HL-60/S4 treated with retinoic acid at 250 ng/mL for 4 days and 3 days (cell line): ENCODE data around the gene FBXO47.

Experiments
- in situ Hi-C: fragments of 300-500 bp; cut with MboI; formaldehyde crosslinking; loops from 2 replicates; pipeline ENCODE4 v1.7.0; 2022; ENCODE audit warnings: low sequenced_read_pairs

FBXO47 gene, protein sequence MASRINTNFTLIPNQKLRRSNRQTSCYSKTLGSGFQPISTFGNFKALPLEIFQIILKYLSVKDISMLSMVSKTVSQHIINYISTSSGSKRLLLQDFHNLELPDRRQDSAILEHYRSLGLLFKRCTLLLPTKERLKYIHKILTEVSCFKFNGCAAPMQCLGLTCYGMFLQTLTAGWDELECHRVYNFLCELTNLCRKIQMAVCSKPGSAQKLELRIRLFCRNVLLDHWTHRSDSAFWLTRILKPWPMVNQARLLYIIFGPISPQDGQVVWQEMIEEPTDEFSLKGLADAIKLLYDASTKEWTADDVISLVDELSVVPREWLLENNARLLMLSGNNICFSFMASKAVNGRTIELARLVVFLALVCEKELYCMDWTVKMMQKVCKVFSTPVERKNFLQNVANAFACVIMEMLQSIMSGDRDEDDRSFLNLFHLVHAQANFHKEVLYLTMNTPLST

GRCh38 chr17:38967290-38967738 is at the start of gene FBXO47:
FBXO47 (minus strand) TSS chr17:38967403; CDS start chr17:38963025, 4,378 bp downstream.
- in situ Hi-C loops: no loop called here

- in situ Hi-C loops: no loop called here
These were observed 49.3 kb upstream of the FBXO47 start for GRCh38 chr17:39016193-39017153.

DNA sequence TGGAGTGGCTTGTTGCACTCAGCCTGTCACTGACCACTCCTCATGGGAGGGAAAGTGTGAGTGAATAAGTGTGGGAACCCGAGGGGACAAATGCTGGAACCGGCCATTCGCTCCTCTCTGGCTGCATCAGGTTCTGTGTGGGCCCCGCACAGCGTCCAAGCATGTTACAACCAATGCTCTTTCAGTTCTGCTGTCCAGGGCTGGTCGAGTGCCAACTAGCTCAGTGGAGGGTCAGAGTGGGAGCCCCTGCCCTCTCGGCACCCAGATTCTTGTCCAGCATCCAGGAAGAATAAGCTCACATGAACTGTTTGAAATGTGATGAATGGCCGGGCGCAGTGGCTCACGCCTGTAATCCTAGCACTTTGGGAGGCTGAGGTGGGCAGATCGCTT is 48.3 kb upstream of the FBXO47 start:
- in situ Hi-C loops: no loop called here

DNA sequence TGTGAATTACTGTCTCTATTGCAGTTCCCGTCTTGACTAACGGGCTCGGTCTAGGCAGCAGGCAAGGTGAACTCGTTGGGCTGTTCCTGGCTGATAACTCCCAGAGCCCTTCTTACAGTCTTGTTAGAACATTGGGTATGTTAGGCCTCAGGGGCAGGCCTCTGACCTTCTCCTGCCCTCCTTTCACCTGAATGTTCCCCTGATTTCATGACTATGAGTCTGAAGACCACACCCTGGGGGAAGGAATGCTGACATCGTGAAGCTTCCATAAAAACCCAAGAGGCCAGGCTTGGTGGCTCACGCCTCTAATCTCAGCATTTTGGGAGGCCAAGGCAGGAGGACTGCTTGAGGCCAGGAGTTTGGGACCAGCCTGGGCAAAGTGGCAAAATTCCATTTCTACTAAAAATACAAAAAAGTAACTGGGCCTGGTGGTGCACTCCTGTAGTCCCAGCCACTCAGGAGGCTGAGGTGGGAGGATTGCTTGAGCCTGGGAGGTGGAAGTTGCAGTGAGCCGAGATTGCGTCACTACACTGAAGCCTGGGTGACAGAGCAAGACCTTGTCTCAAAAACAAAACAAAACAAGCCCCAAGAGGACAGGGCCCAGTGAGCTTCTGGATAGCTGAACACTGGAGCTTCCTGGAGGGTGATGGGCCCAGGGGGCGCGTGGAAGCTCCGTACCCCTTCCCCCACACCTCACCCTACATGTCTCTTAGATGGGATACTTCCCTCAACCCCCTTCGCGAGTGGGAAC is 47.8 kb upstream of the FBXO47 start:
- in situ Hi-C loops: no loop called here

- in situ Hi-C loops: no loop called here
These were observed 47.0 kb upstream of the FBXO47 start for GRCh38 chr17:39014044-39014794.

GRCh38 chr17:39012725-39013124 is 45.5 kb upstream of the FBXO47 start:
- in situ Hi-C loops: no loop called here

- in situ Hi-C loops: no loop called here
These were observed 44.8 kb upstream of the FBXO47 start for GRCh38 chr17:39011907-39012468.

DNA sequence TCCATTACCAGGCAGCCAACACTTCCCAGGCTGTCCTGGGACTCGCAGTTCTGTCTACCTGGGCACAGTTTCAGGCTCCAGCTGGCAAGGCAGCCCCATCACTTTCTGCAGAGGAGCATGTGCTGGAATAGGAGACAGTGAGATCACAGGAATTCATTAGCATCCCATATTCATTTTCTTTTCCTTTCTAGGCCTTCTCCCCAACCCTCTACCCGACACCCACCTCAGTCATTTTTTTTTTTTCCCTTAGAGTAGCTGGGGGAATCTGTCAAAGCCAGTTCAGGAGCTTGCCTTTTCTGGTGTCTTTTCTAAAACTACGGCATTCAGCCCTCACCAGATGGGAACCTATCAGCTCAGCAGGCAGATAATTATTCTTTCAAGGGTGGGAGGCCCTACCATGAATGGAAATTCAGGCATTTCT is 42.4 kb upstream of the FBXO47 start:
- in situ Hi-C loops: no loop called here

- in situ Hi-C loops: no loop called here
These were observed 41.4 kb upstream of the FBXO47 start for GRCh38 chr17:39008633-39009032.

DNA sequence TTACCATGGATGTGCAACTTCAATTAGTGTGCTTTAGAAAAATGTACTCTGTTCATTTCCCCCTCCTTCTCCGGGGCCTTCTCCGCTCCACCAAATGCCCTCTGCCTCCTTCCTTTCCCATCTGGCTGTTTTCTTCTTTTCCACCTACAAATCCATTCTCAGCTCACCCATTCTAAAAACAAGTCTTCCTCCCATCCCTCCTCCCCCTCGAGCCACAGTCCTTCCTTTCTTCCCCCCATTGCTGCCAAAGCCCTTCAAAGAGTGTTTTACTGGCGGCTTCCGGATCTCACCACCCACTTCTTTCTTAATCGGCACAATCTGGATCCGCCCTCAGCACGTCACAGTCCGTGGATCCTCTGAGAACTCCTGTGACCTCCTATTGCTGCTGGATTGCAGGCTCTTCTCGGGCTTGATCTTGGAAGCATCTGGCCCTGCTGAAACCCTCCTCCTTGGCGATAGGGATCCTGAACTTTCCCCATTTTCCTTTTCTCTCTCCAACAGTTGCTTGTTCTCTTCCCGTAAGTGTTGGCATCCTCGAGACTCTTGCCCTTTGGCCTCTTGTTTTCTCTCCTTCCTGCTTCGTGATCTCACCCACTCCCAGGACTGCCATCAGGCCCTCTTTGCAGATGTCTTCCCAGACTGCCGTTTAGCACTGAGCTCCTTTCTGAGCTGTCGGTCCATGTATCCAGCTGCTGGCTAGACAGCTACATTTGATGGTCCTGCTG is 36.0 kb upstream of the FBXO47 start:
- in situ Hi-C loops: no loop called here

GRCh38 chr17:39001703-39002637 is 34.8 kb upstream of the FBXO47 start:
- in situ Hi-C loops: no loop called here

DNA sequence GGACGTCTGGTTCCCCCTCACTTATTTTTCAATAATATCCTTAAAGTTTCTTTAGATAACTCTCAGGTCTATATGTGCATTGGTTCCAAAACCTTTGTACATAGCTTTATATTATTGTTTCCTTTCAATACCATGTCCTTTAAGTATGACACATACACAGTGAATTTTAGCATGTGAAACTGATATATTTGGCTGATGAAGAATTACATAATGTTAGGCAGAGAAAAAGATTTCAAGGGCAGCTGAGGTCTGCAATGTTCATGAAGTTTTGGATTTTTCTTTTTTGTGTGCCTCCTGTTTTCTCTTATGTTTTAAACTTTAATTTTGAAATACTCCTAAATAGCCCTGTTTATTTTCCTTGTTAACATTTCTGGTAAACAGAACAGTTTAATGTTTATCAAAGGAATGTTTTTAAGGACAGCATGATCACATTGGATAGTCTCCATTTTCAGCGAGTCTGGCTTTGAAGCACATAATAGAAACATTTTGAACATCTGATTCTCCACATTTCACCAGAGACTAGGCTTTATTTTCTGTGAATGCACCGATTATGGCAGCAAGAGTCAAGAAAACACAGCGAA is 32.9 kb upstream of the FBXO47 start:
- in situ Hi-C loops: no loop called here

- in situ Hi-C loops: no loop called here
These were observed 29.6 kb upstream of the FBXO47 start for GRCh38 chr17:38996660-38997337.

- in situ Hi-C loops: no loop called here
These were observed 26.8 kb upstream of the FBXO47 start for GRCh38 chr17:38994026-38994425.

- in situ Hi-C loops: loop anchor here (10.0 kb wide), 1 partner anchor 170 kb away; the partner anchor contains the start of gene PLXDC1
These were observed 17.5 kb upstream of the FBXO47 start for GRCh38 chr17:38984666-38985065.

DNA sequence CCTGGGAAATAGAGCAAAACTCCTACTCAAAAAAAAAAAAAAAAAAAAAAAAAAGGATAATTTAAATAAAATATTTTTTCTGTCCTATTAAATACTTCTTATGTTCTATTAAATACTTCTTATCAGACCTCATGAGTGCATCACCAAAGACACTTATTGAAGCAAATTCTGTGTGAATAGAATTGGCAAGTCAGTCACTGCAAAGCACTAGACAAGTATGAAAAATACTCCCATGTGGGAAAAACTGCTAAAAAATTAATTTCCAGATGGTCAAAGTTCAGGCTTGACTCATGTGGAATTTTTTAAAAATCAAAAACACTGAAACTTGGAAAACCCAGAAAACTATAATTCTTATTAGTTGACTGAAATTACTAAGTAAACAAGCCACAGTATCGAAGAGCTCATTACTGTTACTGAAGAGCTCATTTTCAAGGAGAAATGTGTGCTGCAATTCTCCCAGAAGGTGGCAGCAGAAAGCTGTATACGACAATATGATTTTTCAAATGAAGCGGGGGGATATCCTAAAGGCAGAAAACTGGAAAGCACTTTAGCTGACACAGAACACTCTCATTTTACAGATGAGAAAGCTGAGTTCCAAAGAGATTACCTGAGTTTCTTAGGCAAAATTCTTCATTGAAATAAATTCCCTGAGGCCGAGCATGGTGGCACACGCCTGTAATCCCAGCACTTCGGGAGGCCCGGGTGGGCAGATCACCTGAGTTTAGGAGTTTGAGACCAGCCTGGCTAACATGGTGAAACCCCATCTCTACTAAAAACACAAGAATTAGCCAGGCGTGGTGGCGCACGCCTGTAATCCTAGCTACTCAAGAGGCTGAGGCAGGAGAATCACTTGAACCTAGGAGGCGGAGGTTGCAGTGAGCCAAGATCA is 15.9 kb upstream of the FBXO47 start:
- in situ Hi-C loops: loop anchor here (10.0 kb wide), 1 partner anchor 172 kb away; the partner anchor contains the start of gene PLXDC1
